HepG2 (cell line): ENCODE measurements around the gene DOCK9. TPM values are rescaled to one million over a fixed set of nuclear protein-coding genes. Genes with fewer than 3 reads are reported as not detected.

ENCODE experiments used
- ATAC-seq: fragments of 200-7000 bp; cut with Tn5 transposase; 3 replicates; pipeline ENCODE4 v1.9.1; 2020; ENCODE audit warnings: mild to moderate bottlenecking, moderate library complexity
- BruUV-seq: library from RNA; stranded (reverse); fragments of 400-500 nt; replicated peaks from 2 replicates; lab custom pipeline; 2021; lab: Mats Ljungman, UMichigan
- CTCF ChIA-PET: fragments of 300-600 bp; formaldehyde crosslinking; extraction: SDS; loops from one replicate; lab custom pipeline; 2021; ENCODE audit warnings: low total read pairs, inconsistent platforms, low intra/inter-chr PET ratio; lab: Yijun Ruan, JAX
- POLR2A ChIA-PET: fragments of 350-600 bp; sonication (Branson Sonifier 250); formaldehyde crosslinking; loops from one replicate; lab custom pipeline; 2020; ENCODE audit warnings: antibody characterized with exemption, inconsistent platforms; lab: Yijun Ruan, JAX
- DNase-seq: peaks from one replicate; pipeline ENCODE4 v3.0.0-alpha.2; 2015; ENCODE audit warnings: low spot score
- FAIRE-seq: peaks from 3 replicates; lab custom pipeline; 2011; peaks lifted over from hg19 to GRCh38; lab: Jason Lieb, UNC
- H2AFZ ChIP-seq: one replicate; pipeline ENCODE4 v1.6.1; 2011; ENCODE audit warnings: low read length, inconsistent platforms
- H3K27ac ChIP-seq: fragments of 300-600 bp; 3 replicates; pipeline ENCODE4 v1.8.0; 2011; ENCODE audit warnings: mixed run types, mild to moderate bottlenecking, mixed read lengths, low read length, inconsistent platforms; ENCODE audit not compliant: insufficient read depth; ENCODE audit errors: extremely low read length
- H3K27me3 ChIP-seq, 2 experiments: fragments of 200-600 bp in 1 of 2; 2 replicates in 1 of 2; 3 replicates in 1 of 2; pipeline versions ENCODE4 v1.6.0 to v1.8.0; 2011; ENCODE audit warnings: low read length in 2 of 2, mild to moderate bottlenecking in 2 of 2, moderate library complexity in 2 of 2, inconsistent platforms in 1 of 2; ENCODE audit not compliant: insufficient read depth in 2 of 2, control insufficient read depth in 1 of 2
- H3K36me3 ChIP-seq, 2 experiments: fragments of 200-600 bp in 1 of 2; replicated peaks in 1 of 2; 2 replicates in 1 of 2; 3 replicates in 1 of 2; pipeline versions ENCODE4 v1.5.1 to v1.8.0; 2011; ENCODE audit warnings: low read length in 2 of 2, inconsistent platforms in 1 of 2; ENCODE audit not compliant: insufficient read depth in 2 of 2, control insufficient read depth in 1 of 2
- H3K4me1 ChIP-seq: 2 replicates; pipeline ENCODE4 v1.5.1; 2012; ENCODE audit warnings: low read length, inconsistent platforms; ENCODE audit not compliant: insufficient read depth
- H3K4me2 ChIP-seq: 2 replicates; pipeline ENCODE4 v1.6.0; 2011; ENCODE audit warnings: low read depth, low read length, inconsistent platforms
- H3K4me3 ChIP-seq, 3 experiments: fragments of 200-600 bp in 1 of 3; sonication (generic), shearing (Covaris generic) in 1 of 3; replicated peaks in 1 of 3; 2 replicates each; pipeline ENCODE4 v1.5.1; 2011 to 2016; ENCODE audit warnings: low read length in 3 of 3, inconsistent platforms in 2 of 3, low read depth in 2 of 3, mild to moderate bottlenecking in 2 of 3, control low read depth in 1 of 3, mixed read lengths in 1 of 3; ENCODE audit not compliant: insufficient read depth in 1 of 3
- H3K79me2 ChIP-seq: one replicate; pipeline ENCODE4 v1.6.1; 2011; ENCODE audit warnings: low read length, inconsistent platforms; ENCODE audit not compliant: insufficient read depth
- H3K9ac ChIP-seq: 2 replicates; pipeline ENCODE4 v1.6.0; 2011; ENCODE audit warnings: mild to moderate bottlenecking, low read depth, low read length, inconsistent platforms; ENCODE audit not compliant: insufficient read depth
- H3K9me3 ChIP-seq: 2 replicates; pipeline ENCODE4 v1.5.1; 2012; ENCODE audit warnings: mild to moderate bottlenecking, low read length
- H4K20me1 ChIP-seq: 2 replicates; pipeline ENCODE4 v1.6.0; 2011; ENCODE audit warnings: inconsistent platforms, mild to moderate bottlenecking, low read length, moderate library complexity; ENCODE audit not compliant: insufficient read depth
- CTCF ChIP-seq: sonication (generic); formaldehyde crosslinking; IDR thresholded peaks from 2 replicates; pipeline ENCODE4 v1.5.0; 2020; ENCODE audit warnings: mild to moderate bottlenecking, missing genetic modification reagents, moderate library complexity
- SATB2 ChIP-seq: sonication (generic); formaldehyde crosslinking; IDR thresholded peaks from 2 replicates; pipeline ENCODE4 v1.5.0; 2020; ENCODE audit warnings: missing genetic modification reagents
- ZBTB26 ChIP-seq: IDR thresholded peaks from 2 replicates; pipeline ENCODE4 v1.6.1; 2016; ENCODE audit warnings: missing compliant biosample characterization, missing genetic modification reagents, borderline replicate concordance
- ZHX2 ChIP-seq, 2 experiments: sonication (generic) in 1 of 2; formaldehyde crosslinking in 1 of 2; IDR thresholded peaks; 2 replicates each; pipeline versions ENCODE4 v1.6.1 to v1.9.0; 2014 to 2022; ENCODE audit warnings: antibody characterized with exemption in 1 of 2, borderline replicate concordance in 1 of 2, inconsistent platforms in 1 of 2, low read depth in 1 of 2, missing genetic modification reagents in 1 of 2
- ZNF746 ChIP-seq: sonication (generic); formaldehyde crosslinking; IDR thresholded peaks from 2 replicates; pipeline ENCODE4 v1.8.0; 2022; ENCODE audit warnings: mild to moderate bottlenecking, missing genetic modification reagents
- ZNF768 ChIP-seq: sonication (generic); formaldehyde crosslinking; IDR thresholded peaks from 2 replicates; pipeline ENCODE4 v1.4.0; 2020; ENCODE audit warnings: missing genetic modification reagents
- WGBS: methylation state at CpG from one replicate; pipeline ENCODE4 v1.1.6; 2017; ENCODE audit warnings: low lambda C conversion rate; 5-methylcytosine and 5-hydroxymethylcytosine counted together
- in situ Hi-C: cut with HindIII; loops from 2 replicates; pipeline ENCODE4 v1.10.0; 2017; ENCODE audit warnings: low pct_unique_long_range_greater_than_20kb; ENCODE audit not compliant: extremely low pct_ligation_motif_present
- intact Hi-C: fragments of 100-400 bp; cut with micrococcal nuclease; formaldehyde crosslinking; loops from one replicate; pipeline ENCODE4 v1.10.0; 2022; ENCODE audit not compliant: unreplicated experiment
- polyA plus RNA-seq, 8 experiments: library from polyadenylated mRNA; depleted of rRNA in 3 of 8; stranded (reverse) in 7 of 8; unstranded in 1 of 8; fragments of >200 nt; fragmentation: Illumina TruSeq in 4 of 8; extraction: Trizol in 4 of 8; gene quantifications; 2 replicates each; pipeline versions ENCODE4 v1.2.1 to v1.2.3, GENCODE V29; 2011 to 2016; ENCODE audit warnings: low read depth in 4 of 8, missing spikeins in 1 of 8, mixed read lengths in 1 of 8; ENCODE audit not compliant: insufficient read depth in 1 of 8
- total RNA-seq, 5 experiments: library from RNA; depleted of rRNA; stranded (reverse); fragments of >200 nt; fragmentation: Illumina TruSeq; extraction: Trizol; gene quantifications; 2 replicates each; pipeline ENCODE4 v1.2.3, GENCODE V29; 2016; ENCODE audit warnings: low read depth in 1 of 5

The DOCK9 gene
- total and polyA plus RNA-seq, 2 of the 13 experiments (the other 11 are each of a cell fraction or from before 2014, with no cell fraction given), result 0.44 to 0.97 TPM

DNA sequence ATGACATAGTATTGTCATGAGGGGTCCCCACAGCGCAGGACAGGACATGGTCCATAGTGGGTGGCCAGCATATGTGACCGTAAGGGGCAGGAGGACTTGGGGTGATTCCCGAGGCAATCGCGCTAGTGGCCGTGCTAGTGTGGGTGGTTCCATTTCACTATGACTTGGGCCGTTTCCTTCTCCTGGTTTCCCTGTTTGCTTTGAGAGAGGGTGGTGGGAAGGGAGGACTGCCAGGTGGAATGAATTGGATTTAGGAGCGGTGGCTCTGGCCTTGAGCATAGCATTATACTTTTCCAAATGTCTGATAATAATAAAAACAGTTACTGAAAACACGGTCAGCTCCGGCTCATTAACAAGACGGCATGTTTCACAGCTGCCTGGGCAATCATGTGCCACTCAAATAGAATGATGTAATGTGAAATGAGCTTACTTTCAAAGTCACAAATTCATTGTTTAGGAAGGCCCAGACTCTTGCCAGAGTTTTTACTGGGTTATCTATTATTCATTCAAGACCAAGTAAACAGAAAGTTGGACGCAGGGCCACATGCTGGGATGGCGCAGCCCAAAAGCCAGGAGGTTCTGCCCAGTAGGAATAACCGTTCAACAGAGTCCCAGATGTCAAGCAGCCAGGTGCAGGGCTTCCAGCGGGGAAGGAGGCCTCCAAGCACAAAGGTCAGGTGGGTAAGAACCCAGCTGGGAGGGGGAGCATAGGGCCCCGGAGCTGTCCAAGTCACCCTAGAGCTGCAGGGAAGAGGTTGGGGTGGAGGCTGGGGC lies 205.8 kb downstream of the DOCK9 start:
- intact Hi-C loops, result no loop called here
- Histone ChIP-seq H3K36me3 (no peaks in the 10 kb centered on the region), H3K27me3 (peaks cover 1 to 19% of the 10 kb centered on the region in 2 experiments; a peak in 2 of 5 replicates), H3K4me2 (no peak overlapping the region), H3K9ac (no peak overlapping the region), H3K27ac (no peak overlapping the region), H3K9me3 (no peaks in the 10 kb centered on the region), H3K4me1 (peaks cover 33% of the 10 kb centered on the region), H2AFZ (no peak overlapping the region), H3K4me3 (no peak overlapping the region), H4K20me1 (no peaks in the 10 kb centered on the region), H3K79me2 (no peaks in the 10 kb centered on the region)
- no peak for DNase-seq
- BruUV-seq, result no TSS peak
- POLR2A ChIA-PET, result no interaction called here
- CTCF ChIA-PET, result no interaction called here
- WGBS, result 23% methylated on average over 16 of the region's 16 CpGs
- ATAC-seq, result no peak
- FAIRE-seq, result no peak
- in situ Hi-C loops, result no loop called here
- TF ChIP-seq ZHX2 (IDR thresholded peaks at IDR 0.05; ENCODE audit: low read depth), result no peak
- no peak for TF ChIP-seq ZHX2 (CRISPR knock-in tag; IDR thresholded peaks at IDR 0.05; ENCODE audit: borderline replicate concordance)
- TF ChIP-seq ZNF746 (CRISPR knock-in tag), result no peak
- TF ChIP-seq ZNF768 (CRISPR knock-in tag), result no peak
- no peak for TF ChIP-seq SATB2
- TF ChIP-seq ZBTB26 (CRISPR knock-in tag), result no peak
- no peak for TF ChIP-seq CTCF (CRISPR knock-in tag)
